DOHH2 (cell line): ENCODE results near the gene HOMER3.

Experiments
- H3F3A ChIP-seq: fragments of 200-600 bp; sonication (generic), shearing (Covaris generic); 2 replicates; pipeline ENCODE4 v1.6.0; 2016; ENCODE audit warnings: antibody characterized with exemption, mild to moderate bottlenecking; ENCODE audit not compliant: control insufficient read depth, insufficient read depth
- H3K27ac ChIP-seq: fragments of 200-600 bp; sonication (generic); 2 replicates; pipeline ENCODE4 v1.5.1; 2014; ENCODE audit warnings: low read depth, mild to moderate bottlenecking, low read length, moderate library complexity
- H3K27me3 ChIP-seq: fragments of 200-600 bp; sonication (generic); 2 replicates; pipeline ENCODE4 v1.6.1; 2014; ENCODE audit warnings: mild to moderate bottlenecking, low read length, mixed read lengths; ENCODE audit not compliant: control insufficient read depth
- H3K36me3 ChIP-seq: fragments of 200-600 bp; sonication (generic); 2 replicates; pipeline ENCODE4 v1.6.1; 2014; ENCODE audit warnings: mild to moderate bottlenecking, low read length, moderate library complexity, mixed read lengths; ENCODE audit not compliant: control insufficient read depth
- H3K4me1 ChIP-seq: fragments of 200-600 bp; sonication (generic); 2 replicates; pipeline ENCODE4 v1.6.1; 2014; ENCODE audit warnings: mild to moderate bottlenecking, low read length, mixed read lengths; ENCODE audit not compliant: control insufficient read depth
- H3K4me2 ChIP-seq: fragments of 200-600 bp; sonication (generic); 2 replicates; pipeline ENCODE4 v1.6.0; 2014; ENCODE audit warnings: mild to moderate bottlenecking, low read length, moderate library complexity
- H3K4me3 ChIP-seq: fragments of 200-600 bp; sonication (generic); 2 replicates; pipeline ENCODE4 v1.5.1; 2014; ENCODE audit warnings: mild to moderate bottlenecking, low read length, mixed read lengths
- H3K79me2 ChIP-seq: fragments of 200-600 bp; sonication (generic); 2 replicates; pipeline ENCODE4 v1.6.1; 2014; ENCODE audit warnings: mild to moderate bottlenecking, low read length, mixed read lengths; ENCODE audit not compliant: control insufficient read depth
- H3K9me2 ChIP-seq: fragments of 200-600 bp; sonication (generic); replicated peaks from 2 replicates; pipeline ENCODE4 v1.6.1; 2014; ENCODE audit warnings: mild to moderate bottlenecking, low read length, mixed read lengths; ENCODE audit not compliant: control insufficient read depth
- H3K9me3 ChIP-seq: fragments of 200-600 bp; sonication (generic); 2 replicates; pipeline ENCODE4 v1.6.1; 2014; ENCODE audit warnings: antibody characterized with exemption, low read length, mixed read lengths; ENCODE audit not compliant: control insufficient read depth, insufficient read depth
- H4K20me1 ChIP-seq: fragments of 200-600 bp; sonication (generic); 2 replicates; pipeline ENCODE4 v1.6.0; 2014; ENCODE audit warnings: low read depth, mild to moderate bottlenecking, antibody characterized with exemption, low read length, moderate library complexity; ENCODE audit not compliant: control insufficient read depth, insufficient read depth
- CTCF ChIP-seq: fragments of 200-600 bp; sonication (generic); IDR thresholded peaks from one replicate; pipeline ENCODE4 v1.5.1; 2014; ENCODE audit warnings: antibody characterized with exemption, mild to moderate bottlenecking, low read depth, low read length; ENCODE audit not compliant: poor library complexity, severe bottlenecking
- EZH2phosphoT487 ChIP-seq: fragments of 200-600 bp; sonication (generic); IDR thresholded peaks from 2 replicates; pipeline ENCODE4 v1.6.1; 2017; ENCODE audit warnings: borderline replicate concordance, mild to moderate bottlenecking, antibody characterized with exemption, low read length, moderate library complexity, mixed read lengths

HOMER3 gene

GRCh38 chr19:18896421-18896841, 44.6 kb downstream of the HOMER3 start:
- H3K79me2 ChIP-seq = no peaks in the 10 kb centered on the region
- no peaks in the 10 kb centered on the region for H3K9me3 ChIP-seq
- H4K20me1 ChIP-seq = no peaks in the 10 kb centered on the region
- H3K9me2 ChIP-seq = no peaks in the 10 kb centered on the region
- H3F3A ChIP-seq = no peaks in the 10 kb centered on the region
- no peak overlapping the region for H3K27ac ChIP-seq
- H3K36me3 ChIP-seq = peaks cover 7% of the 10 kb centered on the region; the same call in 1 of the 2 replicates
- H3K27me3 ChIP-seq = peaks cover 34% of the 10 kb centered on the region
- peaks cover 20% of the 10 kb centered on the region for H3K4me1 ChIP-seq
- no peak overlapping the region for H3K4me3 ChIP-seq
- peak; percentile 66; the same call in 1 of the 2 replicates for TF ChIP-seq EZH2phosphoT487
- no peak for TF ChIP-seq CTCF
- no peak overlapping the region for H3K4me2 ChIP-seq

GRCh38 chr19:18895824-18896341, 45.1 kb downstream of the HOMER3 start, which contains the start of gene CERS1:
Gene CERS1, minus strand, starts transcription at chr19:18896158. Its CDS starts 86 bp downstream, at chr19:18896072.
- Histone ChIP-seq H3K4me3 (peak within 1 kb of the TSS; percentile 46; the same call in 1 of the 2 replicates), H3F3A (no peaks in the 10 kb centered on the region), H3K27ac (no peak within 1 kb of the TSS), H3K27me3 (peaks cover 34% of the 10 kb centered on the region), H4K20me1 (no peaks in the 10 kb centered on the region), H3K79me2 (no peaks in the 10 kb centered on the region), H3K9me2 (no peaks in the 10 kb centered on the region), H3K4me1 (peaks cover 20% of the 10 kb centered on the region), H3K36me3 (peaks cover 4% of the 10 kb centered on the region; the same call in 1 of the 2 replicates), H3K9me3 (no peaks in the 10 kb centered on the region), H3K4me2 (peak within 1 kb of the TSS; percentile 50)
- TF ChIP-seq EZH2phosphoT487 = no peak
- no peak for TF ChIP-seq CTCF

- TF ChIP-seq EZH2phosphoT487 = no peak
- no peak for TF ChIP-seq CTCF
- Histone ChIP-seq H3K27ac (no peak overlapping the region), H3K27me3 (peaks cover 34% of the 10 kb centered on the region), H3K4me1 (peaks cover 20% of the 10 kb centered on the region), H3K79me2 (no peaks in the 10 kb centered on the region), H4K20me1 (no peaks in the 10 kb centered on the region), H3K4me3 (peak overlapping the region; percentile 46; the same call in 1 of the 2 replicates), H3K9me2 (no peaks in the 10 kb centered on the region), H3F3A (no peaks in the 10 kb centered on the region), H3K4me2 (peak overlapping the region; percentile 50), H3K36me3 (peaks cover 4% of the 10 kb centered on the region; the same call in 1 of the 2 replicates), H3K9me3 (no peaks in the 10 kb centered on the region)
Measured at GRCh38 chr19:18895038-18895823, 45.8 kb downstream of the HOMER3 start.
